ENCODE measurements around the gene CDC20B. TPM values are rescaled to one million over a fixed set of nuclear protein-coding genes. Genes with fewer than 3 reads are reported as not detected.

The CDC20B gene
- polyA plus RNA-seq, 1 of the 3 experiments (the other 2 are of a cell fraction), result 0.03 TPM

DNA sequence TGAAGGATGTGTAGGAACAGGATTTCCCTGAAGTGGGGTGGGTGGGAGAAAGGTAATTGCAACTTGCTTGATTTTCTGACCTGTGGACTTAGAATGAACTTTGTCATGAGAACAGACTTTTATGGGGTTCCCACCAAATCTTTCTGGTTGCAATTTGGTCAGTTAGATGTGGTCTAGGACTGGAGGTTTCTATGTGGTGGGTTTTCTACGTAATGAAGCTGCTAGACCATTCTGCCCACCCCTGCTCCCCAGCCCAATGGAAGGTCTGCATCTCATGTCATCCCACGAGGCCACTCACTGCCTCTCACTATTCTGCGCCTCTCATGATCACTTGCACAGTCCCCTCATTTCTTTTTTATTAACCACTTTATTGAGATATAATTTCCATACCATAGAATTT is 108.5 kb downstream of the CDC20B start:
- Histone ChIP-seq H3K9ac (no peak overlapping the region), H3K4me2 (no peak overlapping the region), H3K79me2 (ENCODE audit: insufficient read depth) (no peaks in the 10 kb centered on the region), H3K36me3 (replicated peaks in 1 of 2; ENCODE audit: control insufficient read depth in 1 of 2, insufficient read depth in 2 of 2, low read length in 1 of 2) (no peaks in the 10 kb centered on the region), H3K9me3 (no peaks in the 10 kb centered on the region), H3K27me3 (ENCODE audit: insufficient read depth) (no peaks in the 10 kb centered on the region; the same call in 1 of the 2 replicates), H2AFZ (ENCODE audit: low read depth) (no peak overlapping the region), H3F3A (replicated peaks; ENCODE audit: insufficient read depth) (peaks cover 11% of the 10 kb centered on the region), H3K4me1 (ENCODE audit: control insufficient read depth in 1 of 2, insufficient read depth in 2 of 2, low read depth in 1 of 2, low read length in 1 of 2) (no peaks in the 10 kb centered on the region), H4K20me1 (ENCODE audit: insufficient read depth) (no peaks in the 10 kb centered on the region), H3K27ac (ENCODE audit: low read depth in 2 of 2, low read length in 1 of 2) (peak overlapping the region in 1 of 2 experiments; percentile 72; a peak in 2 of 4 replicates), H3K4me3 (ENCODE audit: low read depth in 2 of 2, low read length in 1 of 2) (no peak overlapping the region), H3K9me2 (no peaks in the 10 kb centered on the region)
- no peak for DNase-seq
- ChIA-PET CTCF (no interaction called here), POLR2A (no interaction called here)
- TF ChIP-seq SMC3 (IDR thresholded peaks at IDR 0.05; ENCODE audit: low read depth, low read length) (no peak), MEF2A (IDR thresholded peaks at IDR 0.05; ENCODE audit: borderline replicate concordance, low read depth) (no peak), TEAD4 (IDR thresholded peaks at IDR 0.05; ENCODE audit: borderline replicate concordance, insufficient read depth) (no peak), MXI1 (IDR thresholded peaks at IDR 0.05; ENCODE audit: low read depth, low read length) (no peak), GABPA (IDR thresholded peaks at IDR 0.05; ENCODE audit: low read depth) (no peak), USF1 (IDR thresholded peaks at IDR 0.05; ENCODE audit: borderline replicate concordance, low read depth) (no peak), FOXJ3 (CRISPR knock-in tag; IDR thresholded peaks at IDR 0.05) (no peak), FOXM1 (IDR thresholded peaks at IDR 0.05; ENCODE audit: low read depth) (no peak)
- whole genome bisulfite sequencing (ENCODE audit: low lambda C conversion rate), result 13% methylated on average over 3 of the region's 3 CpGs

- H3K27me3 ChIP-seq (ENCODE audit: insufficient read depth), result no peaks in the 10 kb centered on the region; the same call in 1 of the 2 replicates
- H3K36me3 ChIP-seq (replicated peaks in 1 of 2; ENCODE audit: control insufficient read depth in 1 of 2, insufficient read depth in 2 of 2, low read length in 1 of 2), result no peaks in the 10 kb centered on the region
- no peaks in the 10 kb centered on the region for H3K4me1 ChIP-seq (ENCODE audit: control insufficient read depth in 1 of 2, insufficient read depth in 2 of 2, low read depth in 1 of 2, low read length in 1 of 2)
- no peaks in the 10 kb centered on the region for H3K9me2 ChIP-seq
- 14% methylated on average over 2 of the region's 2 CpGs for WGBS (ENCODE audit: low lambda C conversion rate)
- H3K4me3 ChIP-seq (ENCODE audit: low read depth in 2 of 2, low read length in 1 of 2), result no peak overlapping the region
- H3K27ac ChIP-seq (ENCODE audit: low read depth in 2 of 2, low read length in 1 of 2), result peak overlapping the region; percentile 50 to 72; a peak in 3 of 4 replicates
- H3K9me3 ChIP-seq, result no peaks in the 10 kb centered on the region
- H3K9ac ChIP-seq, result no peak overlapping the region; the same call in 1 of the 2 replicates
- CTCF ChIA-PET, result no interaction called here
- TF ChIP-seq FOXJ3 (CRISPR knock-in tag; IDR thresholded peaks at IDR 0.05) (no peak), RCOR1 (IDR thresholded peaks at IDR 0.05; ENCODE audit: low read length) (no peak), RFX5 (IDR thresholded peaks at IDR 0.05; ENCODE audit: low read length) (no peak), YY1 (IDR thresholded peaks at IDR 0.05; ENCODE audit: low read depth) (no peak), POLR2AphosphoS5 (IDR thresholded peaks at IDR 0.05; ENCODE audit: low read depth, low read length) (no peak), JUND (IDR thresholded peaks at IDR 0.05) (no peak), SMC3 (IDR thresholded peaks at IDR 0.05; ENCODE audit: low read depth, low read length) (no peak), EP300 (IDR thresholded peaks at IDR 0.05; ENCODE audit: borderline replicate concordance in 1 of 2, low read depth in 1 of 2, low read length in 1 of 2) (no peak), NRF1 (IDR thresholded peaks at IDR 0.05; ENCODE audit: low read depth, low read length) (no peak), EZH2phosphoT487 (IDR thresholded peaks at IDR 0.05; ENCODE audit: borderline replicate concordance, low read depth) (no peak), CHD2 (IDR thresholded peaks at IDR 0.05; ENCODE audit: low read length, partially characterized antibody) (no peak), RAD21 (IDR thresholded peaks at IDR 0.05; ENCODE audit: low read length) (no peak)
- no peaks in the 10 kb centered on the region for H4K20me1 ChIP-seq (ENCODE audit: insufficient read depth)
- no peak for DNase-seq
- H2AFZ ChIP-seq (ENCODE audit: low read depth), result no peak overlapping the region
- H3F3A ChIP-seq (replicated peaks; ENCODE audit: insufficient read depth), result peaks cover 11% of the 10 kb centered on the region
- H3K79me2 ChIP-seq (ENCODE audit: insufficient read depth), result no peaks in the 10 kb centered on the region
- POLR2A ChIA-PET, result no interaction called here
- H3K4me2 ChIP-seq, result peak overlapping the region; percentile 7; the same call in 1 of the 2 replicates
Observed at GRCh38 chr5:55063899-55064298, 109.1 kb downstream of the CDC20B start.

Measured in SK-N-SH (cell line).